Panc1 (cell line): ENCODE measurements around the gene SYCP2L. TPM values are rescaled to one million over a fixed set of nuclear protein-coding genes. Genes with fewer than 3 reads are reported as not detected.

Experiments used
- ATAC-seq: fragments of 200-7000 bp; cut with Tn5 transposase; 2 replicates; pipeline ENCODE4 v1.9.1; 2020; ENCODE audit warnings: mild to moderate bottlenecking, moderate library complexity
- BruUV-seq: library from RNA; stranded (reverse); fragments of 400-500 nt; replicated peaks from 2 replicates; lab custom pipeline; 2021; lab: Mats Ljungman, UMichigan
- CTCF ChIA-PET: fragments of 300-600 bp; sonication (Branson Sonifier 250); formaldehyde crosslinking; loops from one replicate; lab custom pipeline; 2022; ENCODE audit warnings: antibody characterized with exemption; lab: Charles Lee
- POLR2A ChIA-PET: fragments of 300-600 bp; sonication (Branson Sonifier 250); formaldehyde crosslinking; loops from one replicate; lab custom pipeline; 2022; ENCODE audit warnings: antibody characterized with exemption; lab: Charles Lee
- DNase-seq: peaks from one replicate; pipeline ENCODE4 v3.0.0-alpha.2; 2010; ENCODE audit warnings: low read depth, low spot score
- H3K27ac ChIP-seq: 2 replicates; pipeline ENCODE4 v1.5.1; 2011; ENCODE audit warnings: mild to moderate bottlenecking, low read length, inconsistent platforms
- H3K27me3 ChIP-seq: fragments of 200-500 bp; sonication (Bioruptor generic); 2 replicates; pipeline ENCODE4 v1.6.0; 2014; ENCODE audit warnings: low read length, inconsistent platforms; ENCODE audit not compliant: control insufficient read depth, insufficient read depth
- H3K36me3 ChIP-seq: fragments of 200-500 bp; sonication (Bioruptor generic); 2 replicates; pipeline ENCODE4 v1.5.1; 2014; ENCODE audit warnings: inconsistent platforms, mild to moderate bottlenecking, low read length, moderate library complexity; ENCODE audit not compliant: control insufficient read depth, insufficient read depth
- H3K4me1 ChIP-seq: 2 replicates; pipeline ENCODE4 v1.5.1; 2011; ENCODE audit warnings: inconsistent platforms, mild to moderate bottlenecking, low read length, moderate library complexity; ENCODE audit not compliant: control insufficient read depth, insufficient read depth
- H3K4me3 ChIP-seq, 2 experiments: 2 replicates each; pipeline ENCODE4 v1.5.1; 2011 to 2012; ENCODE audit warnings: low read depth in 2 of 2, low read length in 2 of 2, mild to moderate bottlenecking in 2 of 2, inconsistent platforms in 1 of 2, moderate library complexity in 1 of 2
- H3K9me3 ChIP-seq: fragments of 200-500 bp; sonication (Bioruptor generic); 2 replicates; pipeline ENCODE4 v1.5.1; 2014; ENCODE audit warnings: low read depth, mild to moderate bottlenecking, inconsistent platforms, low read length, moderate library complexity; ENCODE audit not compliant: control insufficient read depth, insufficient read depth
- POLR2AphosphoS5 ChIP-seq: IDR thresholded peaks from 2 replicates; pipeline ENCODE4 v1.6.1; 2012; ENCODE audit warnings: mild to moderate bottlenecking, low read depth, low read length, moderate library complexity
- SIN3A ChIP-seq: IDR thresholded peaks from 2 replicates; pipeline ENCODE4 v1.6.1; 2012; ENCODE audit warnings: low read depth, mild to moderate bottlenecking, low read length, moderate library complexity, borderline replicate concordance; ENCODE audit not compliant: insufficient read depth
- TCF7L2 ChIP-seq: IDR thresholded peaks from 2 replicates; pipeline ENCODE4 v1.6.1; 2011; ENCODE audit warnings: mild to moderate bottlenecking, low read depth, low read length, inconsistent platforms
- in situ Hi-C: cut with HindIII; loops from 2 replicates; pipeline ENCODE4 v1.10.0; 2016; ENCODE audit warnings: low sequenced_read_pairs, low pct_unique_long_range_greater_than_20kb
- intact Hi-C: fragments of 100-400 bp; cut with micrococcal nuclease; formaldehyde crosslinking; loops from one replicate; pipeline ENCODE4 v1.10.0; 2022; ENCODE audit not compliant: unreplicated experiment
- total RNA-seq: library from RNA; stranded (reverse); gene quantifications from one replicate; pipeline ENCODE4 v1.2.1, GENCODE V29; 2021; ENCODE audit not compliant: unreplicated experiment
- TF ChIP-seq, protein P1 (sequence below): fragments of 450-650 bp; IDR thresholded peaks from 2 replicates; pipeline ENCODE4 v1.5.1; 2017; ENCODE audit warnings: mild to moderate bottlenecking
- TF ChIP-seq, protein P2 (sequence below), 2 experiments: IDR thresholded peaks; 2 replicates each; pipeline ENCODE4 v1.6.1; 2011 to 2012; ENCODE audit warnings: low read depth in 2 of 2, control low read depth in 1 of 2, low read length in 1 of 2, mild to moderate bottlenecking in 1 of 2, moderate library complexity in 1 of 2; ENCODE audit not compliant: insufficient read depth in 1 of 2

Gene SYCP2L
- total RNA-seq, 1 experiment from 2014 or later: 2.4 TPM

DNA sequence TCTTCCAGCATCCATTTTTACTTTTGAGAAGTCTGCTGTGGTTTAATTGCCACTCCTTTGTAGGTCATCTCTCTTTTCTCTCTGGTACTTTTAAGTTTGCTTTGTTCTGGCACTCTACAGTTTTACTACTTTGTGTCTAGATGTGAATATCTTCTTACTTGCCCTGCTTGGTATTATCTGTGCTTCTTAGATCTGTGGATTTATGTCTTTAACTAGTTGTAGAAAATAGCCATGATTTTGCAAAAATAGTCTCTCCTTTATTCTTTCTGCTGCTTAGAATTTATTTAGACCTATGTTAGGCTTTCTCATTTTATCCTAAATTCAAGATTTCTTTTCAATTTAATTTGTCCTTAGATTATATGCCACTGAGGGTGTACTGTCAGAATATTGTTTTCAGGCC is 43.3 kb upstream of the SYCP2L start:
- H3K4me3 ChIP-seq: no peak overlapping the region
- intact Hi-C loops (no loop called here), in situ Hi-C loops (no loop called here)
- ATAC-seq (no peak), DNase-seq (no peak)
- no peak for TF ChIP-seq TCF7L2
- TF ChIP-seq, protein P1, sequence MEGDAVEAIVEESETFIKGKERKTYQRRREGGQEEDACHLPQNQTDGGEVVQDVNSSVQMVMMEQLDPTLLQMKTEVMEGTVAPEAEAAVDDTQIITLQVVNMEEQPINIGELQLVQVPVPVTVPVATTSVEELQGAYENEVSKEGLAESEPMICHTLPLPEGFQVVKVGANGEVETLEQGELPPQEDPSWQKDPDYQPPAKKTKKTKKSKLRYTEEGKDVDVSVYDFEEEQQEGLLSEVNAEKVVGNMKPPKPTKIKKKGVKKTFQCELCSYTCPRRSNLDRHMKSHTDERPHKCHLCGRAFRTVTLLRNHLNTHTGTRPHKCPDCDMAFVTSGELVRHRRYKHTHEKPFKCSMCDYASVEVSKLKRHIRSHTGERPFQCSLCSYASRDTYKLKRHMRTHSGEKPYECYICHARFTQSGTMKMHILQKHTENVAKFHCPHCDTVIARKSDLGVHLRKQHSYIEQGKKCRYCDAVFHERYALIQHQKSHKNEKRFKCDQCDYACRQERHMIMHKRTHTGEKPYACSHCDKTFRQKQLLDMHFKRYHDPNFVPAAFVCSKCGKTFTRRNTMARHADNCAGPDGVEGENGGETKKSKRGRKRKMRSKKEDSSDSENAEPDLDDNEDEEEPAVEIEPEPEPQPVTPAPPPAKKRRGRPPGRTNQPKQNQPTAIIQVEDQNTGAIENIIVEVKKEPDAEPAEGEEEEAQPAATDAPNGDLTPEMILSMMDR: no peak
- TF ChIP-seq SIN3A: no peak
- TF ChIP-seq POLR2AphosphoS5: no peak
- TF ChIP-seq, protein P2, sequence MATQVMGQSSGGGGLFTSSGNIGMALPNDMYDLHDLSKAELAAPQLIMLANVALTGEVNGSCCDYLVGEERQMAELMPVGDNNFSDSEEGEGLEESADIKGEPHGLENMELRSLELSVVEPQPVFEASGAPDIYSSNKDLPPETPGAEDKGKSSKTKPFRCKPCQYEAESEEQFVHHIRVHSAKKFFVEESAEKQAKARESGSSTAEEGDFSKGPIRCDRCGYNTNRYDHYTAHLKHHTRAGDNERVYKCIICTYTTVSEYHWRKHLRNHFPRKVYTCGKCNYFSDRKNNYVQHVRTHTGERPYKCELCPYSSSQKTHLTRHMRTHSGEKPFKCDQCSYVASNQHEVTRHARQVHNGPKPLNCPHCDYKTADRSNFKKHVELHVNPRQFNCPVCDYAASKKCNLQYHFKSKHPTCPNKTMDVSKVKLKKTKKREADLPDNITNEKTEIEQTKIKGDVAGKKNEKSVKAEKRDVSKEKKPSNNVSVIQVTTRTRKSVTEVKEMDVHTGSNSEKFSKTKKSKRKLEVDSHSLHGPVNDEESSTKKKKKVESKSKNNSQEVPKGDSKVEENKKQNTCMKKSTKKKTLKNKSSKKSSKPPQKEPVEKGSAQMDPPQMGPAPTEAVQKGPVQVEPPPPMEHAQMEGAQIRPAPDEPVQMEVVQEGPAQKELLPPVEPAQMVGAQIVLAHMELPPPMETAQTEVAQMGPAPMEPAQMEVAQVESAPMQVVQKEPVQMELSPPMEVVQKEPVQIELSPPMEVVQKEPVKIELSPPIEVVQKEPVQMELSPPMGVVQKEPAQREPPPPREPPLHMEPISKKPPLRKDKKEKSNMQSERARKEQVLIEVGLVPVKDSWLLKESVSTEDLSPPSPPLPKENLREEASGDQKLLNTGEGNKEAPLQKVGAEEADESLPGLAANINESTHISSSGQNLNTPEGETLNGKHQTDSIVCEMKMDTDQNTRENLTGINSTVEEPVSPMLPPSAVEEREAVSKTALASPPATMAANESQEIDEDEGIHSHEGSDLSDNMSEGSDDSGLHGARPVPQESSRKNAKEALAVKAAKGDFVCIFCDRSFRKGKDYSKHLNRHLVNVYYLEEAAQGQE (IDR thresholded peaks at IDR 0.05; ENCODE audit: insufficient read depth in 1 of 2, low read depth in 2 of 2, low read length in 1 of 2): no peak
- H3K36me3 ChIP-seq: no peaks in the 10 kb centered on the region
- POLR2A ChIA-PET: interaction anchor here (0.7 kb wide), 1 partner anchor 18 kb away, joined by 4 read pairs; no protein-coding TSS in a partner anchor
- no peaks in the 10 kb centered on the region for H3K27me3 ChIP-seq
- CTCF ChIA-PET: no interaction called here
- H3K4me1 ChIP-seq: no peaks in the 10 kb centered on the region
- no peak overlapping the region for H3K27ac ChIP-seq
- H3K9me3 ChIP-seq: no peaks in the 10 kb centered on the region; the same call in 1 of the 2 replicates
- no TSS peak for BruUV-seq

- Histone ChIP-seq H3K27me3 (no peaks in the 10 kb centered on the region), H3K27ac (no peak overlapping the region), H3K4me1 (no peaks in the 10 kb centered on the region), H3K9me3 (no peaks in the 10 kb centered on the region; the same call in 1 of the 2 replicates), H3K4me3 (no peak overlapping the region), H3K36me3 (no peaks in the 10 kb centered on the region)
- POLR2A ChIA-PET: no interaction called here
- DNase-seq (no peak), ATAC-seq (no peak)
- BruUV-seq: no TSS peak
- intact Hi-C loops (no loop called here), in situ Hi-C loops (no loop called here)
- CTCF ChIA-PET: interaction anchor here (0.6 to 0.7 kb wide), 3 partner anchors 143 to 316 kb away, joined by 3 to 5 read pairs (median 4); no protein-coding TSS in a partner anchor
- TF ChIP-seq SIN3A (no peak), POLR2AphosphoS5 (no peak), TCF7L2 (no peak)
- TF ChIP-seq, protein P1: peak; percentile 45; the same call in 1 of the 2 replicates
- TF ChIP-seq, protein P2 (IDR thresholded peaks at IDR 0.05; ENCODE audit: insufficient read depth in 1 of 2, low read depth in 2 of 2, low read length in 1 of 2): no peak
Measured at GRCh38 chr6:10847684-10848083, 39.2 kb upstream of the SYCP2L start.
